Measurements from ENCODE around the gene OTOF. TPM values are rescaled to one million over a fixed set of nuclear protein-coding genes. Genes with fewer than 3 reads are reported as not detected.

Gene OTOF
- total and polyA plus RNA-seq, 5 donors = 0.15 to 0.25 (median 0.25) TPM; not detected in 2

DNA sequence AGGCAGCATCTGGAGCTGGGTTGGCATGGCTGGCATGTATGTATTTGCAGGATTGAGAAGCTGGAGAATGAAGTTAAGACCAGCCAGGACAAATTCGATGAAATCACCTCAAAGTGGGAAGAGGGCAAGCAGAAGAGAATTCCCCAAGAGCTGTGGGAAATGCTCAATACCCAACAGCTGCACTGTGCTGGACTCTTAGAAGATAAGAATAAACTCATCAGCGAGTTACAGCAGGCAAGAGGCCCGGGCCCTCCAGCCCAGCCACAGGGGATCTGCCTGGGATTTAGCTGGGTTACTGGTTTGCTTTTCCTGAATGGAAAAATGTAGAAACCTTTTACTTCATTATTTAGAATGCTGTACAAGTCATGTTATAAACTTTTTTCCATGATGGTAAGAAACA is 53.7 kb downstream of the OTOF start:
- Histone ChIP-seq H3K27me3 (ENCODE audit: control insufficient read depth, insufficient read depth) (no peaks in the 10 kb centered on the region), H3K27ac (ENCODE audit: low read length) (no peak overlapping the region), H3K9me3 (ENCODE audit: control insufficient read depth, low read length) (no peaks in the 10 kb centered on the region), H3K4me1 (ENCODE audit: control insufficient read depth, insufficient read depth, low read length) (no peaks in the 10 kb centered on the region), H3K4me3 (ENCODE audit: low read length) (no peak overlapping the region)
- intact Hi-C loops (cut with DNase I) = no loop called here
- ATAC-seq = no peak
- WGBS = 49% methylated on average over 3 of the region's 3 CpGs
- no peak for DNase-seq

DNA sequence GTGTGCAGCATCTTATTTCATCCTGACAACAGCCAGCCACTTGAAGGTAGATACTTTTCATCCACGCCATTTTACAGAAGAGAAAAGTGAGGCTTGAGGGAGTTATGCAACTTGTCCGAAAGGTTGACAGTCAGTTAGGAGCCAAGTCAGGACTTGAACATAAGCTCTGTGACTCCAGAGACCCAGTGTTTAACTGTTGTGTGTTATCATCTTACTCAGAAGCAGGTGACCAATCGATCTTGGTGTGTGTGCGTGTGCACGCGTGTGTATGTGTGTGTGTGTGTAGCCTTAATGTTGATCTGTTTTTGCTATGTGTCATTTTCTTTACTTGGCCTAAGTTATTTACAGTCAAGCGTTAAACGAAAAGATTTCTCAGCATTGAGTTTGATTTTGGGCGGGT is 54.2 kb downstream of the OTOF start:
- 84% methylated on average over 9 of the region's 9 CpGs for WGBS
- ATAC-seq = no peak
- H3K4me1 ChIP-seq (ENCODE audit: control insufficient read depth, insufficient read depth, low read length) = no peaks in the 10 kb centered on the region
- intact Hi-C loops (cut with DNase I) = no loop called here
- H3K27me3 ChIP-seq (ENCODE audit: control insufficient read depth, insufficient read depth) = no peaks in the 10 kb centered on the region
- no peak overlapping the region for H3K27ac ChIP-seq (ENCODE audit: low read length)
- no peaks in the 10 kb centered on the region for H3K9me3 ChIP-seq (ENCODE audit: control insufficient read depth, low read length)
- no peak overlapping the region for H3K4me3 ChIP-seq (ENCODE audit: low read length)
- DNase-seq = no peak

DNA sequence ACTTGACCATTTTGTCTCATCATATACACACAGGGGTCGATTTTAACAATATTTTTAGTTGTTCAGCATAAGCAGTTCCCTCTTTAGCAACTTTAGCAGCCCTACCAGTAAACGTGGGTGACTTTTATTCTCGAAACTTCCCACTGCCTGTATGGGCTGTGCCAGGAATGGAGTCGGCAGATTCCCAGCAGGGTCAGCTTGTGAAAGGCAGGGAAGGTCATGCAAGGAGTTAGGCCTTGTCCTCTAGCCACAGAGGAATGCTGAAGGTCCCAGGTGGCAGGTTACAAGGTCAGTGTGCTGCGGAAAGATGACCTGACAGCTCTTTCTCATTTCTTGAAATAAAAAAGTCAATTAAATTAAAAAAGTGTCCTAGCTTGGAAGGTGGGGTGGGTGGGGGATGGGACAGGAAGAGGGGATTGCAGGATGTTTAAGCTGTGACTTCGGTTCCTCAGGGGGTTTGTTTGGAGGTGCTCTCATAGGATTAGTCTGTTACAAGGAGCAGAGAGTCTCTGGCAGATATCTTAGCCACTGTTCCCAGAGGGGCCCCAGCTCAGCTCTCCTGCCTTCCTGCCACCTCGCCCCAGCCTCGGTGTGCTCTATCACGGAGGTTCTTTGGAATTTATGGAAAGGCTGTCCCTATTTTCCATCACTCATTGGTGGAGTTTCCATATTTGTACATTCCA is 54.8 kb downstream of the OTOF start:
- H3K4me3 ChIP-seq (ENCODE audit: low read length) = no peak overlapping the region
- no peak overlapping the region for H3K27ac ChIP-seq (ENCODE audit: low read length)
- H3K4me1 ChIP-seq (ENCODE audit: control insufficient read depth, insufficient read depth, low read length) = no peaks in the 10 kb centered on the region
- H3K27me3 ChIP-seq (ENCODE audit: control insufficient read depth, insufficient read depth) = no peaks in the 10 kb centered on the region
- ATAC-seq (no peak), DNase-seq (no peak)
- WGBS = 49% methylated on average over 9 of the region's 9 CpGs
- intact Hi-C loops (cut with DNase I) = no loop called here
- H3K9me3 ChIP-seq (ENCODE audit: control insufficient read depth, low read length) = no peaks in the 10 kb centered on the region

DNA sequence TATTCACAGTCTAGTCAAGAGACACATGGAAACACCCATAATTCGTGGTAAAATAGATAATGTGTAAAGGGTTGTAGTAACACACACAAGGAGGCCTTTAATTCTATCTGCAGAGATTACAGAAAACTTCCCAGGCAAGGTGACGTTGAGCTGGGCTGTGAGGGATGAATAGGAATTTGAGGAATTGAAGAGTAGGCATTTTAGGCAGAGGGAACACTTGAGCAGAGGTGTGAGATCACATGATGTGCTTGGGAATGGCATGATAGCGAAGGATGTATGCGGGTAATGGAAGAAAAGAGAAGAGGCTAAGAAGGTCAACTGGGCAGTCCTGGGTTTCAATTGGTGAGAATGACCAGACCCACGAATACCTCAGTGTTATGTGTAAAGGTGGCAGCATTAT is 56.0 kb downstream of the OTOF start:
- intact Hi-C loops (cut with DNase I) = no loop called here
- Histone ChIP-seq H3K4me1 (ENCODE audit: control insufficient read depth, insufficient read depth, low read length) (no peaks in the 10 kb centered on the region), H3K4me3 (ENCODE audit: low read length) (no peak overlapping the region), H3K27ac (ENCODE audit: low read length) (no peak overlapping the region), H3K27me3 (ENCODE audit: control insufficient read depth, insufficient read depth) (no peaks in the 10 kb centered on the region), H3K9me3 (ENCODE audit: control insufficient read depth, low read length) (no peaks in the 10 kb centered on the region)
- ATAC-seq (no peak), DNase-seq (no peak)
- 69% methylated on average over 5 of the region's 5 CpGs for WGBS

DNA sequence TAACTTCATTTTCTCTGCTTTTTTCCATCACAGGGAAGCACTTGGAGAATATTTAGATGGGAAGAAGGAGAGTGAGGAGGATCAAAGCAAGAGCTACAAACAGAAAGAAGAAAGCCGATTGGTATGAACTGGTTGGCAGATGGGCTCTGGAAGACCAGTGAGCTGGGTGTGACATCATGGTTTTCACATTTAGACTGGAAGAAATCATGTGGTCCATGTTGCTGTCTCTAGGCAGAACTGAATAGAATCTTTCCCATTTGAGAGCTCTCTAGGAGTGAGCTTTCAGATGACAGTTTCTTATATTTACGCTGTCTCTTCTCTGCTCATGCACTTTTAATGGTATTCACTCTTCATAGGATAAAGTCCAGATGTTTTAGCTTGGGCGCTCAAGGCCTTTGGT is 63.6 kb downstream of the OTOF start:
- Histone ChIP-seq H3K27me3 (ENCODE audit: control insufficient read depth, insufficient read depth) (no peaks in the 10 kb centered on the region), H3K4me1 (ENCODE audit: control insufficient read depth, insufficient read depth, low read length) (no peaks in the 10 kb centered on the region), H3K4me3 (ENCODE audit: low read length) (no peak overlapping the region), H3K9me3 (ENCODE audit: control insufficient read depth, low read length) (no peaks in the 10 kb centered on the region), H3K27ac (ENCODE audit: low read length) (no peak overlapping the region)
- DNase-seq (no peak), ATAC-seq (no peak)
- WGBS = 92% methylated on average over 3 of the region's 3 CpGs
- intact Hi-C loops (cut with DNase I) = no loop called here

DNA sequence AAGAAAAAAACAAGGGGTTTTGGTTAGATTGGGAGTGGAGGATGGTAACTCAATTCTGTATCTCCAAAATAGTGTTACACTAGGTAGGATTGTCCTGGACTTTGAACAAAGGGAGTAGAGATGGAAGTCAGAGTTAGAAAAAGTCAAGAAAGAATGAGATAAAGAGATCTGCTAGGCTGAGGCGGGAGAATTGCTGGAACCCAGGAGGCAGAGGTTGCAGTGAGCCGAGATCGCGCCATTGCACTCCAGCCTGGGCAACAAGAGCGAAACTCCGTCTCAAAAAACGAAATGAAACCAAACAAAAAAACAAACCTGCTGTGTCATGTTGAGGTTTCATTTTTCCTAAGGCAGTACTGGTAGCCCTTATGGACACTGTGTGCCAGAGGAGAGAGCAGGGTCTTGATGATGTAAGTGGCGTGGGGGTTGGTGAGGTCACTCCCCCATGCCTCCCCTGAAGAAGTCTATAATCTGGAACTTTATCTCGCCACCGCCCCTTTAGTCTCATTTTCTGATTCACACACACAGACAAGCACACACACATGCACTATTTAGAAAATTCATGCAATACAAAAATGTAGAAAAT is 65.7 kb downstream of the OTOF start:
- Histone ChIP-seq H3K9me3 (ENCODE audit: control insufficient read depth, low read length) (no peaks in the 10 kb centered on the region), H3K4me1 (ENCODE audit: control insufficient read depth, insufficient read depth, low read length) (no peaks in the 10 kb centered on the region), H3K27me3 (ENCODE audit: control insufficient read depth, insufficient read depth) (no peaks in the 10 kb centered on the region), H3K4me3 (ENCODE audit: low read length) (no peak overlapping the region), H3K27ac (ENCODE audit: low read length) (no peak overlapping the region)
- WGBS = 68% methylated on average over 10 of the region's 10 CpGs
- ATAC-seq = no peak
- intact Hi-C loops (cut with DNase I) = no loop called here
- DNase-seq = no peak

DNA sequence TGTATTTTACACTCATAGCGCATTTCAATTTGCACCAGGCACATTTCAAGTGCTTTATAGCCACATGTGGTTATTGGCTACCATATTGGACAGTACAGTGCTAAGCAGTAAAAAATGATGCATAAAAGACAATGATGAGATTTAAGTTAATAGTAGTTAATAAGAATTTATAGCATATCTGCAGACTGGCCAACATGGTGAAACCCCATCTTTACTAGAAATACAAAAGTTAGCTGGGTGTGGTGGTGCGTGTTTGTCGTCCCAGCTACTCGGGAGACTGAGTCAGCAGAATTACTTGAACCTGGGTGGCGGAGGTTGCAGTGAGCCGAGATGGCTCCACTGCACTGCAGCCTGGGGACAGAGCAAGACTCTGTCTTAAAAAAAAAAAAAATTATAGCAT is 66.5 kb downstream of the OTOF start:
- no peak for DNase-seq
- no peak for ATAC-seq
- H3K9me3 ChIP-seq (ENCODE audit: control insufficient read depth, low read length) = no peaks in the 10 kb centered on the region
- H3K27ac ChIP-seq (ENCODE audit: low read length) = no peak overlapping the region
- H3K27me3 ChIP-seq (ENCODE audit: control insufficient read depth, insufficient read depth) = no peaks in the 10 kb centered on the region
- H3K4me3 ChIP-seq (ENCODE audit: low read length) = no peak overlapping the region
- no peaks in the 10 kb centered on the region for H3K4me1 ChIP-seq (ENCODE audit: control insufficient read depth, insufficient read depth, low read length)
- WGBS = 92% methylated on average over 6 of the region's 6 CpGs
- intact Hi-C loops (cut with DNase I) = no loop called here

DNA sequence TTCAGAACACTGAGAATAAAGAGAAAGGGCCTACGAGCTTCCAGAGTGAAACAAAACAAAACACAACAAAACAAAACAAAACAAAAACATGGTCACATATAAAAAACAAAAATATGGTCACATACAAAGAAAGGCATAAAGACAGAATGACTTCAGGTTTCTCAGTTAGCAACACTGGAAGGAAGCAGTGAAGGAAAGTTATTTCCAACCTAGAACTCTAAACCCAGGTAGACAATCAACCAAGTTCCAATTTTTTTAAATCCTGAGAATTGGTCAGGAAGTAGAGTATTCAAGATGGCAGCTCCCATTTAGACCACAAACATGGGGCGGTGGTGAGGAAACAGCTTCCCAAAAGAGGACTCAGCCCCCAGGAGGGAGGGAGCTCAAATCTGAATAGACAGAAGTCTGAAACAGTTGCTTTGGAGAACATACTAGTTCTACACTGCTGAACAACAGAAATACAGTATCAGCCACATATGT is 67.1 kb downstream of the OTOF start:
- Histone ChIP-seq H3K4me3 (ENCODE audit: low read length) (no peak overlapping the region), H3K27me3 (ENCODE audit: control insufficient read depth, insufficient read depth) (no peaks in the 10 kb centered on the region), H3K27ac (ENCODE audit: low read length) (no peak overlapping the region), H3K9me3 (ENCODE audit: control insufficient read depth, low read length) (no peaks in the 10 kb centered on the region), H3K4me1 (ENCODE audit: control insufficient read depth, insufficient read depth, low read length) (no peaks in the 10 kb centered on the region)
- 84% methylated on average over 2 of the region's 2 CpGs for WGBS
- no peak for ATAC-seq
- intact Hi-C loops (cut with DNase I) = no loop called here
- no peak for DNase-seq

DNA sequence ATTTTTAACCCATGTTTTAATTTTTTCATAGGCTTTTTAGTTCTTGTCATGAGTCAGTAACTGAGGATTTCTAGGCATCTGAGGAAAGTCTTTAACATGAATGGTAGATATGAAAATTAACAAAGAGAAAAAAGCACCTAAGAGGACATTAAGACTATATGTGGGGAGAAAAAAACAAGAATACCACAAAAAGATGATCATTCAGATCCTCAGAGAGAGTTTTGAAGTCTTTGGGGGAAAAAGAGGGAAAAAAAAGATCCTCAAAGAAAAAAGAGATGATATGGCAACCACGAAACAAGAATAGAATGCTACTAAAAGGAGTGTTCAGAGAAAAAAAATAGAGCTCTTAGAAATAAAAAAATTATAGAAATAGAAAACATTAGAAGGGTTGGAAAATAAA is 68.1 kb downstream of the OTOF start:
- no peak for DNase-seq
- no peak overlapping the region for H3K27ac ChIP-seq (ENCODE audit: low read length)
- intact Hi-C loops (cut with DNase I) = no loop called here
- no peak overlapping the region for H3K4me3 ChIP-seq (ENCODE audit: low read length)
- no peak for ATAC-seq
- WGBS = 82% methylated on average over 1 of the region's 1 CpG
- H3K9me3 ChIP-seq (ENCODE audit: control insufficient read depth, low read length) = no peaks in the 10 kb centered on the region
- no peaks in the 10 kb centered on the region for H3K4me1 ChIP-seq (ENCODE audit: control insufficient read depth, insufficient read depth, low read length)
- H3K27me3 ChIP-seq (ENCODE audit: control insufficient read depth, insufficient read depth) = no peaks in the 10 kb centered on the region

DNA sequence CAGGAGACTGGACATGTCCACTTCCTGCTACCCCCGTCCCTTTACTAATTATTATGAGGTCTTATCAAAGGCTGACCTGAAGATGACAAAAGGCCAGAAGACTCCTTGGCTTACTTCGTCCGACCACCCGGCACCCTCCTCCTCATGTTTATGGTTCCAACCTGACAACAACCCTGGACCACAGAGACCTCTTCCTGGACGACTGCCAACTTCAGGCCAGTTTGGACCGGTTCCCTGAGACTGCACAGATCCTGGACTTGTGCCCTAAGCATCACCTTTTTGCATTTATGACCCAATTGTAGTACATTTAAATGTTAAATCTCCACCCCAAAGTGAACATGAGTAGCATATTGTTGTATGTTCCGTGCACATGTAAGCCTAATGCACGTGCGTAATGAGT is 70.4 kb downstream of the OTOF start:
- WGBS = 50% methylated on average over 9 of the region's 9 CpGs

More for the DNA sequence above, 70.4 kb downstream of the OTOF start:
- no peaks in the 10 kb centered on the region for H3K4me1 ChIP-seq (ENCODE audit: control insufficient read depth, insufficient read depth, low read length)
- H3K27me3 ChIP-seq (ENCODE audit: control insufficient read depth, insufficient read depth) = no peaks in the 10 kb centered on the region
- no peak overlapping the region for H3K4me3 ChIP-seq (ENCODE audit: low read length)
- DNase-seq (no peak), ATAC-seq (no peak)
- intact Hi-C loops (cut with DNase I) = no loop called here
- no peak overlapping the region for H3K27ac ChIP-seq (ENCODE audit: low read length)
- H3K9me3 ChIP-seq (ENCODE audit: control insufficient read depth, low read length) = no peaks in the 10 kb centered on the region

Measured in right cardiac atrium (tissue), 5 donors.